ENCODE results near the gene PSMD4. TPM values are rescaled to one million over a fixed set of nuclear protein-coding genes. Genes with fewer than 3 reads are reported as not detected.
"Not testable (repeated sequence)": the region's sequence is repeated elsewhere in the genome, so short reads cannot be mapped to it uniquely, and the experiment has no call there.

Gene PSMD4
- total RNA-seq, 1 donor from 2014 or later = 142 TPM

- no peak for DNase-seq
- Histone ChIP-seq H3K4me3 (no peak overlapping the region), H3K36me3 (peaks cover 5% of the 10 kb centered on the region), H3K27ac (replicated peaks) (no peak overlapping the region), H3K27me3 (ENCODE audit: low read depth) (no peaks in the 10 kb centered on the region), H3K9me3 (replicated peaks) (no peaks in the 10 kb centered on the region), H3K4me1 (peaks cover 5% of the 10 kb centered on the region)
- no peak for TF ChIP-seq CTCF (IDR thresholded peaks at IDR 0.05; ENCODE audit: borderline replicate concordance)
- intact Hi-C loops (cut with micrococcal nuclease) = no loop called here
These were observed 19.5 kb downstream of the PSMD4 start for GRCh38 chr1:151273924-151274466.

GRCh38 chr1:151275341-151275740, 20.8 kb downstream of the PSMD4 start:
- H3K27ac ChIP-seq (replicated peaks); H3K9me3 ChIP-seq (replicated peaks); DNase-seq; H3K4me1 ChIP-seq; H3K27me3 ChIP-seq (ENCODE audit: low read depth); intact Hi-C loops (cut with micrococcal nuclease); H3K36me3 ChIP-seq; H3K4me3 ChIP-seq: not testable (repeated sequence)

GRCh38 chr1:151277249-151277648, 22.7 kb downstream of the PSMD4 start:
- H3K27ac ChIP-seq (replicated peaks) = no peak overlapping the region
- intact Hi-C loops (cut with micrococcal nuclease) = no loop called here
- no peak for TF ChIP-seq CTCF (IDR thresholded peaks at IDR 0.05; ENCODE audit: borderline replicate concordance)
- H3K4me3 ChIP-seq = no peak overlapping the region
- no peaks in the 10 kb centered on the region for H3K9me3 ChIP-seq (replicated peaks)
- no peak for DNase-seq
- peaks cover 10% of the 10 kb centered on the region for H3K4me1 ChIP-seq
- H3K36me3 ChIP-seq = peaks cover 3% of the 10 kb centered on the region
- no peaks in the 10 kb centered on the region for H3K27me3 ChIP-seq (ENCODE audit: low read depth)

GRCh38 chr1:151281225-151281968, 26.9 kb downstream of the PSMD4 start:
- Histone ChIP-seq H3K4me1 (peaks cover 31% of the 10 kb centered on the region), H3K4me3 (peak overlapping the region; percentile 91), H3K36me3 (peaks cover 4% of the 10 kb centered on the region), H3K9me3 (replicated peaks) (no peaks in the 10 kb centered on the region), H3K27ac (replicated peaks) (peak overlapping the region; percentile 95), H3K27me3 (ENCODE audit: low read depth) (no peaks in the 10 kb centered on the region)
- intact Hi-C loops (cut with micrococcal nuclease) = no loop called here
- DNase-seq = peak; percentile 96
- peak; percentile 47 for TF ChIP-seq CTCF (IDR thresholded peaks at IDR 0.05; ENCODE audit: borderline replicate concordance)

- Histone ChIP-seq H3K36me3 (peaks cover 13% of the 10 kb centered on the region), H3K27ac (replicated peaks) (peak within 1 kb of the TSS; percentile 95), H3K4me3 (peak within 1 kb of the TSS; percentile 91), H3K4me1 (peaks cover 31% of the 10 kb centered on the region), H3K27me3 (ENCODE audit: low read depth) (no peaks in the 10 kb centered on the region), H3K9me3 (replicated peaks) (no peaks in the 10 kb centered on the region)
- no peak for TF ChIP-seq CTCF (IDR thresholded peaks at IDR 0.05; ENCODE audit: borderline replicate concordance)
- peak; percentile 100 for DNase-seq
- intact Hi-C loops (cut with micrococcal nuclease) = no loop called here
These were observed 27.7 kb downstream of the PSMD4 start, which contains the start of gene ZNF687 for GRCh38 chr1:151281969-151282882. Gene ZNF687, plus strand, starts transcription at chr1:151282299. Its CDS starts 3,993 bp downstream, at chr1:151286292.
